Mucosa of stomach (tissue), 1 donor: ENCODE measurements around the gene CHMP5.
"Not testable (repeated sequence)": the region's sequence is repeated elsewhere in the genome, so short reads cannot be mapped to it uniquely, and the experiment has no call there.

Experiments
- H3K27me3 ChIP-seq: one replicate; pipeline ENCODE4 v1.7.0; 2013; ENCODE audit warnings: mild to moderate bottlenecking, low read length; ENCODE audit not compliant: control insufficient read depth, insufficient read depth
- H3K36me3 ChIP-seq: one replicate; pipeline ENCODE4 v1.7.0; 2013; ENCODE audit warnings: low read length; ENCODE audit not compliant: control insufficient read depth, insufficient read depth
- H3K4me1 ChIP-seq: one replicate; pipeline ENCODE4 v1.7.0; 2013; ENCODE audit warnings: mild to moderate bottlenecking, low read length; ENCODE audit not compliant: control insufficient read depth, insufficient read depth
- H3K4me3 ChIP-seq: one replicate; pipeline ENCODE4 v1.7.0; 2013; ENCODE audit warnings: low read length
- H3K9ac ChIP-seq: one replicate; pipeline ENCODE4 v1.7.0; 2013; ENCODE audit warnings: mild to moderate bottlenecking, low read length, moderate library complexity
- H3K9me3 ChIP-seq: one replicate; pipeline ENCODE4 v1.7.0; 2013; ENCODE audit warnings: mild to moderate bottlenecking, low read length, moderate library complexity; ENCODE audit not compliant: control insufficient read depth
- donor health status: Pancreatic carcinoma.

CHMP5 gene

DNA sequence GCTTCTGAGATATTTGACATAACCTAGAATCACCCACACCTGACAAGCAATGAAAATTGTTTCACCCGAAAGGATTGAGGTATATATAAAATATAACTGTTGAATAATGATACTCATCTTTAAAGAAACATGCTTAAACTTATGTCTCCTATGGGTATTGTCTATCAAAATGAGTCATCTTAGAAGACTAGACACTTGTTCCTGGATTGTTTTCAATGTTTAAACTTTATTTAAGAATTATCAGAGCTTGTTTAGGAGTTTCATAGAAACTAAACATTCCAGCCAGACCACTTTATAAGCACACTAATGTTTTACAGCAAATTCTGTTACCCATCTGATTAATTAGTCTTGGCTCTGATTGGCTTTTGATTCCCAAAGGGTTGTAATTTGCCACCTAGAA is 45.1 kb downstream of the CHMP5 start:
- Histone ChIP-seq H3K27me3 (no peaks in the 10 kb centered on the region), H3K4me1 (peaks cover 7% of the 10 kb centered on the region), H3K36me3 (peaks cover 10% of the 10 kb centered on the region), H3K4me3 (no peak overlapping the region), H3K9me3 (no peaks in the 10 kb centered on the region), H3K9ac (no peak overlapping the region)

DNA sequence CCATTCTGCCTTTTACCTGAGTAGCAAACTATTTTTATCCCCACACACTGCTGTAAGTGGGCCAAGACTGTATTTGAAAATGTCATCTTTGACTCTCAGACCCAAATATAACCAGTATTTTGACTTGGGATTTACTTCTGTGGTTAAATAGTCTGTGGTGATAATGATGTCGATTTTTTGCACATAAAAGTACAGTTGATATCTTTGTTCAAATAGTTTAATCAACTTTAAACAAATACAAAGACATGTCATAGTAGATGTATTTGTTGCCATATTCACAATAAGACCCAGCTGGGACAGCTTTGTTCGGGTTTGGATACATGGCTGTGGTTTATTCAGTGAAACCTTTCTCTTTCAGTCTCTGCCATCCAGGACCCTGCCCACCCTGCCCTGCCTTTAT is 45.9 kb downstream of the CHMP5 start:
- H3K27me3 ChIP-seq = no peaks in the 10 kb centered on the region
- H3K36me3 ChIP-seq = peaks cover 10% of the 10 kb centered on the region
- no peak overlapping the region for H3K9ac ChIP-seq
- H3K9me3 ChIP-seq = no peaks in the 10 kb centered on the region
- H3K4me1 ChIP-seq = peaks cover 7% of the 10 kb centered on the region
- H3K4me3 ChIP-seq = no peak overlapping the region

DNA sequence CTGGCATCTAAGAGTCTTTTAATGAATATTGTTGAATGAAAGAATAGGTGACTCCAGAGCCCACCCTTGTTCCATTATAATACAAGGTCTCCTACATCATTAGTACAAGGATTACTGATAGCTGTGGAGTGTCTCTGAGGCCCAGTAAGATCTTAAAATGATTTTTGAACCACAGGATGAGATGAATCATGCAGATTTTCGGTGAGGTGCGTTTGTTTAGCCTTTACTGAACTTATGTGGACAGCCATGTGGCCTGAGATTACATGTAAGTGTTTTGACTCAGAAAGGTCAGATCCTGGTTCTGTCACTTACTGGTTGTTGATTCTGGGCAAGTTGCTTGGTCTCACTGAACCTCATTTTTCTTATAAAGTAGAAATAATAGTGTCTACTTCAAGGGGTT is 47.1 kb downstream of the CHMP5 start:
- Histone ChIP-seq H3K9me3 (no peaks in the 10 kb centered on the region), H3K36me3 (peaks cover 10% of the 10 kb centered on the region), H3K4me3 (no peak overlapping the region), H3K27me3 (no peaks in the 10 kb centered on the region), H3K4me1 (peaks cover 7% of the 10 kb centered on the region), H3K9ac (no peak overlapping the region)

DNA sequence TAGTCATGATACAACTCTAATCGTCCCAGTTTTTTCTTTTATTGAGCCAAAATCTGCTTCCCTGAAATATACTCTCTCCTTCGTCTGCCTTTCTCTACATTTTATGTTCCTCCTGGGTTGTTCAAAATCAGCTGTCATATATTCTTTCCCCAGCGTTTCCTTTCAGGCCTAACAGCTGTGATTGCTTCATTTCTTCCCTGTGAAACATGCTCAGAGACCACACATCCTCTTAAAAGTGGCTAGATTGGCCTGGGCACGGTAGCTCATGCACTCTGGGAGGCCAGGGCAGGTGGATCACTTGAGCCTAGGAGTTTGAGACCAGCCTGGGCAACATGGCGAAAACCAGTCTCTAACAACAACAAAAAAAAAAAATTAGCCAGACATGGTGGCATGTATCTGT is 50.5 kb downstream of the CHMP5 start:
- Histone ChIP-seq H3K9me3 (no peaks in the 10 kb centered on the region), H3K27me3 (no peaks in the 10 kb centered on the region), H3K4me3 (no peak overlapping the region), H3K9ac (no peak overlapping the region), H3K4me1 (peaks cover 7% of the 10 kb centered on the region), H3K36me3 (peaks cover 16% of the 10 kb centered on the region)

DNA sequence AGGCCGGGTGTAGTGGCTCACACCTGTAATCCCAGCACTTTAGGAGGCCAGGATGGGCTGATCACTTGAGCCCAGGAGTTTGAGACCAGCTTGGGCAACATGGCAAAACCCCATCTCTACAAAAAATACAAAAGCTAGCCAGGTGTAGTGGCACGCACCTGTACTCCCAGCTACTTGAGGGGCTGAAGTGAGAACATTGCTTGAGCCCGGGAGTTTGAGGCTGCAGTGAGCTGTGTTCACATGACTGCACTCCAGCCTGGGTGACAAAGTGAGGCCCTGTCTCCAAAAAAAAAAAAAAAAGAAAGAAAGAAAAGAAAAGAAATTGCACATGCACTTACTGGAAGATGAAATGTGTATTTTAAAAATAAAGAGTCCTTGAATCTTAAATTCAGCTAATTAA is 52.3 kb downstream of the CHMP5 start:
- not testable (repeated sequence) for H3K4me3 ChIP-seq, H3K27me3 ChIP-seq, H3K9me3 ChIP-seq, H3K4me1 ChIP-seq, H3K9ac ChIP-seq
- peaks cover 26% of the 10 kb centered on the region for H3K36me3 ChIP-seq

DNA sequence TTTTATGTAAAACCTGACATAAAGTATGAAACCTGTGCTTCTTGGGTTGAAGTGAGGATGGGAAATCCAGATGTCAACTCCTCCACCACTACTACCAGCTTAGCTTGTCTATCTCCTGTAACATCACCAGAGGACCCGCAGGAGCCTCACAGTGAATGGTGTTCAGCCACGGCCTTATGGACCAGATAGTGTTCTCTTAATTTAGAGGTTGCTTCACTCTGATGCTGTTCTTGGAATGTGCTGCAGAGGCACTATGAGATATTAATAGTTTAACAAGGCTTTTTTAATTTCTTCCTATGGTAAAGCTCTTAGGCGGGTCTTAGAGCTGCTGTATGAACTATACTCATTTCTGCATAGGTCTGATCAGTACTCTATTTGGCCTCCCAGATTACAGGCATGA is 53.4 kb downstream of the CHMP5 start:
- peaks cover 28% of the 10 kb centered on the region for H3K36me3 ChIP-seq
- no peak overlapping the region for H3K4me3 ChIP-seq
- no peaks in the 10 kb centered on the region for H3K27me3 ChIP-seq
- no peak overlapping the region for H3K9ac ChIP-seq
- no peaks in the 10 kb centered on the region for H3K4me1 ChIP-seq
- H3K9me3 ChIP-seq = no peaks in the 10 kb centered on the region

DNA sequence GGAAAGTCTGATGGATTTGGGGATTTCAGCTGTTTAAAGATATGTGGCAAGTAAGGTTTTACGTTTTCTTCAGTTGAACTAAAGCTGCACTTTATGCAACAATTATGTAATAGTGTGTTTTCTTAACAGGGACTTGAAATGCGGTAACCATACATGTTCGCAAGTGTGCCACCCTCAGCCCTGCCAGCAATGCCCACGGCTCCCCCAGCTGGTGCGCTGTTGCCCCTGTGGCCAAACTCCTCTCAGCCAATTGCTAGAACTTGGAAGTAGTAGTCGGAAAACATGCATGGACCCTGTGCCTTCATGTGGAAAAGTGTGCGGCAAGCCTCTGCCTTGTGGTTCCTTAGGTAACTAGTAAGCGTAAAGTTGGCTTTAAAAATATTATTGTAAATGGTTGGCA is 53.9 kb downstream of the CHMP5 start:
- no peaks in the 10 kb centered on the region for H3K27me3 ChIP-seq
- no peaks in the 10 kb centered on the region for H3K4me1 ChIP-seq
- no peak overlapping the region for H3K9ac ChIP-seq
- H3K9me3 ChIP-seq = no peaks in the 10 kb centered on the region
- no peak overlapping the region for H3K4me3 ChIP-seq
- H3K36me3 ChIP-seq = peaks cover 24% of the 10 kb centered on the region

DNA sequence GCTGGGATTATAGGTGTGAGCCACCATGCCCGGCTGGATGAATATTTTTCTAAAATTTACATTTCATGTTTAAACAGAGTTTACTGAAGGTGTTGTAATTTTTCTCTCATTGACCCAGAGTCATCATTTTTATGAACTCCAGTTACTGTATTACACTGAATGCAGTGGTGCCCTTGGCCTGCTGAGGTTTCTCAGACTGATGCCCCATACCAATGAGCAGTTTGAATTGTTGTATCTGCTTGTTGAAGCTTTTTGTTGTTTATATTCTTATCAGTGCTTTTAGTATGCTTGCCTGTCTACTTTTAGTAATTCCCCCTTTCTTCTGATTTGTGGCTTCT is 55.4 kb downstream of the CHMP5 start:
- Histone ChIP-seq H3K4me3 (no peak overlapping the region), H3K36me3 (peaks cover 24% of the 10 kb centered on the region), H3K9ac (no peak overlapping the region), H3K4me1 (no peaks in the 10 kb centered on the region), H3K27me3 (no peaks in the 10 kb centered on the region), H3K9me3 (no peaks in the 10 kb centered on the region)

DNA sequence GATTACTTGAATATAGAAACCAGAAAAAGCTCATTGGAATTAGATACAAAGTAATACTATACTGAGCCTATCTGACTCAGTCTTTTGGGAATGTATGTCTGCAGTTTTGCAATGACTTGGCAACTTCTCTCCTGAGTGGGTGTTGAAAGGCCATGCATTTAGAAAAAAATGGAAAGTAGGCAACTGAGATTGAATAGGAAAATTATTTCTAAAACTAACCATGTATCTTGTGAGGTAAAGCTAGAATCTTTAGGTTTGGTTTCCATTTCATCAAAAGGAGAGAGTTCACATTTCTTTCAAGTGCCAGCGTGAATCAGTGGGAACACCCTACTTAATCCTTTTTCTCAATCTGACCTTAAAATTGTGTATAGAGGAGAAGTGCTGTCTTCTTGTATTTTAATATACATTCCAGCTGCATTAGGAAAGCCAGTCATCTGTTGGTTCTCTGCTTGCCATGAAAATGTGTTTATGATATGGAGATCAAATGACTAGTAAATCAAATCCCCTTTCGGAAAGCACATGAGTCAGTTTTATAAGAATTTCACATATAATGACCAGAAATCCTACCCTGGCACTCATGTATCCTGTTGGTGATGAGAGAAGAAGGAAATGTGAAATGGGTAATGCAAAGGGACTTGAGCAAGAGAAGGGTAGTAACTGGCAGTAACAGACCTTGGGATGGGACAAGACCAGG is 55.9 kb downstream of the CHMP5 start:
- no peaks in the 10 kb centered on the region for H3K27me3 ChIP-seq
- no peak overlapping the region for H3K4me3 ChIP-seq
- H3K36me3 ChIP-seq = peaks cover 24% of the 10 kb centered on the region
- no peaks in the 10 kb centered on the region for H3K4me1 ChIP-seq
- H3K9ac ChIP-seq = no peak overlapping the region
- no peaks in the 10 kb centered on the region for H3K9me3 ChIP-seq

DNA sequence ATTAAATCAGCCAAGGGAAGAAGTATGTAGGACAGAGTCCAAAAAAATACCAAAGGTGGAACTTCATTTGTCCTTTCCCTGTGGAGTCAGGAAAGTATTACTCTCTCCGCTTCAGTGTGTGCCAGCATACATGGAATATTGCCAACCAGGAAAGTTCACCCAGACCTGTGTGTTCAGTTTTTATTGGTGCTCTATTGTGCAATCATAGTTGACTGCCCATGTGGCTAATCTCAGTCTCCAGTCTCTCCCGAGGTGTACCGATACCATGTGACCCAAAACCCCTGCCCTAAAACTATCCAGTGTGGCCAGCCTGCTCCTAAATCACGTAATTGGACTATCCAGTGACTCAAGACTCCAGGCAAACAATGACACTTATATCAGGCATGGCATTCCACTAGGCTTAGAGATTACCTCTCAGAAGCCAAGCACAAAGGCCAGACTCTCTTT is 64.3 kb downstream of the CHMP5 start:
- H3K4me3 ChIP-seq = no peak overlapping the region
- H3K27me3 ChIP-seq = no peaks in the 10 kb centered on the region
- H3K36me3 ChIP-seq = peaks cover 8% of the 10 kb centered on the region
- H3K4me1 ChIP-seq = peaks cover 21% of the 10 kb centered on the region
- H3K9ac ChIP-seq = no peak overlapping the region
- no peaks in the 10 kb centered on the region for H3K9me3 ChIP-seq

DNA sequence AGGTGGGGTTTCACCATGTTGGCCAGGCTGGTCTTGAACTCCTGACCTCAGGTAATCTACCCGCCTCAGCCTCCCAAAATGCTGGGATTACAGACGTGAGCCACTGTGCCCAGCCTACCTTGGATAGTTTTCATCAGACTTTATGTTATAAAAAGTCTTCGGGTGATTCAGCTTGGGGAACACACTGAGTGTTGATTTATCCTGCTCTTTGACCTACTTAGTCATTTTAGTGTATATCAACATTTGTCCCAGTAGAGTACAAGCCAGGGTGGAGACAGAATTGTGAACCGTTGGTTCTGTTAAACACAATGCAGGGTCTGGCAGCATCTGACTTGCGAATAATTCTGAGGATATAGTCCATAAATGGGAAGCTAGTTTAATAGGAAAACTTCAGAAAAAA is 65.1 kb downstream of the CHMP5 start:
- no peak overlapping the region for H3K4me3 ChIP-seq

DNA sequence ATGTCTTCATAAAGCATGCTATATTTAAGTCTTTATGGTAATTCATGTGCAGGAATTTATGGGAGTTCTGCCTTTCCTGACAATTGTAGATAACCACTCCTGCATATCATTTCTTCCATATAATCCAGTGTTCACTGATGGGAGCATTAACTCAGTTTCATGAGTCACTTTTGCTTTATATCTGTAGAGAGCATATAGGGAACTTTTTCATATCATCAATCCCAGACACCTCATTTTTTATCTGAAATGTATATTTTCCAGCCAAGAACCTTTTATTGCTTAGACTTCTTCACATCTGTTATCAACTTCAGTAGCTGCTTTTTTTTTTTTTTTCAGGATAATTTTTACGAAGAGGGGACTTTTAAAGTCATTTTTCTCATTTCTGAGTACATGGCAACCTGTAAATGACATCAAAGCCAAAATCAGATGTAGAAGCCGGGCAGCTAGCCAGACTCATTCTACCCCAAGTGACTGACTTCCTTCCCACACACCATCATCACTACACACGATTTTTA is 66.6 kb downstream of the CHMP5 start:
- no peak overlapping the region for H3K9ac ChIP-seq
- H3K9me3 ChIP-seq = no peaks in the 10 kb centered on the region
- H3K4me3 ChIP-seq = no peak overlapping the region
- H3K4me1 ChIP-seq = peaks cover 21% of the 10 kb centered on the region
- peaks cover 8% of the 10 kb centered on the region for H3K36me3 ChIP-seq
- H3K27me3 ChIP-seq = no peaks in the 10 kb centered on the region

More for the DNA sequence above, 65.1 kb downstream of the CHMP5 start:
- no peaks in the 10 kb centered on the region for H3K9me3 ChIP-seq
- H3K27me3 ChIP-seq = no peaks in the 10 kb centered on the region
- no peak overlapping the region for H3K9ac ChIP-seq
- H3K36me3 ChIP-seq = peaks cover 8% of the 10 kb centered on the region
- peaks cover 21% of the 10 kb centered on the region for H3K4me1 ChIP-seq
